Measurements from ENCODE around the gene CAT.

Gene CAT

DNA sequence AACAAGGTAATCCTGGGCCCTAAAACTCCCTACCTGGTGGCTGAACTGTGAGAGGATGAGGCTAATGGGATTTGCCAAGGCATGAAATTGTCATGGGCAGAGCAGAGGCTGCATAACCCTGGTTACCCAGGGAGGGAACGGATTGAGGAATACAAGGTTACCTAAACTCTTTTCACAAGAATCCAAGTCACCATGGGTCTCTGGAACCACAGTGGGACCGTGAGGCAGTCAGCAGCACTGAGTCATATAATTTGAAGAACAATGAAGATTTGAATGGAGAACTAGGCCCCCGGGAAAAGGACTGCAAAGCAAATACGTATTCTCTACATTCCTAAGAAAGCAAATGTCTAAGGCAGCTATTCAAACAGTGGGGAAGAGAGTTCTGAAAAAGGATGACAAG is 19.8 kb downstream of the CAT start:
- 40 to 67% methylated on average over 1 to 2 of the region's 4 CpGs for WGBS, 2 experiments (ENCODE audit: insufficient coverage in 2 of 2)
- Histone ChIP-seq H3K36me3 (ENCODE audit: control insufficient read depth, insufficient read depth, low read length) (no peaks in the 10 kb centered on the region), H3K27ac (ENCODE audit: low read depth, low read length, severe bottlenecking) (no peak overlapping the region), H3K4me3 (ENCODE audit: extremely low read depth, insufficient read depth, low read length, poor library complexity, severe bottlenecking) (no peak overlapping the region), H3K4me1 (ENCODE audit: control insufficient read depth, insufficient read depth, low read length, poor library complexity, severe bottlenecking) (no peaks in the 10 kb centered on the region), H3K9me3 (ENCODE audit: control insufficient read depth, low read length) (no peaks in the 10 kb centered on the region)

DNA sequence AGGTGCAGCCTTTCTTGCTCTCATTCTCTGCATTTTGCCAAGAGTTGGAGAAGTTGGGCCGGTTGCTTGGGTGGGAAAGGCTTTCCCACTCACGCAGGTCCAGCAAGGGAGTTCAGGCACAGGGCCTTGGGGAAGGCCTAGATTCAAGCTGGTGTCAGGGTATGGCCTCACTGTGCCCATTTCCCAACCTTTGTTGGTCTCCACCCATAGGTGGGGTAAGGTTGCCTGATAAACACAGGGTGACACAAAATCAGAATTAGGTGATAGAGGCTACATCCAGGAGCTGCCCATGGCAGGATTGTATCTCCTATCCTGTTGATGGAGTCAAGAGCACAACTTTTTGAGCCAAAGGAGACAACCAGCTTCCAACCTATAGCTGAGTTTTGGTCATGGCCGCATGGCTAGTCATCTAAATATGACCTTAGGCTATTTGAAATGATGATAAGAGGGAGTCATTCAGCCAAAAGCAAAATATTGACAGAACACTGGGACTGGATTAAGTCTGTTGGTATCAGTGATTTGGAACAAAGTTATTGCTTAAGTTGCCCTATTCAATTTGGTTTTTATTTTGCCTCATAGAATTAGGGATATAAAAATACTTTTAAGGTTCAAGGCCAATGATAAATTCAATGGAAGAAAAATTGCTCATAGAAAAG is 20.9 kb downstream of the CAT start:
- H3K9me3 ChIP-seq (ENCODE audit: control insufficient read depth, low read length): no peaks in the 10 kb centered on the region
- WGBS, 2 experiments (ENCODE audit: insufficient coverage in 2 of 2): 88 to 100% methylated on average over 2 to 3 of the region's 3 CpGs
- H3K4me3 ChIP-seq (ENCODE audit: extremely low read depth, insufficient read depth, low read length, poor library complexity, severe bottlenecking): no peak overlapping the region
- H3K36me3 ChIP-seq (ENCODE audit: control insufficient read depth, insufficient read depth, low read length): no peaks in the 10 kb centered on the region
- no peaks in the 10 kb centered on the region for H3K4me1 ChIP-seq (ENCODE audit: control insufficient read depth, insufficient read depth, low read length, poor library complexity, severe bottlenecking)
- no peak overlapping the region for H3K27ac ChIP-seq (ENCODE audit: low read depth, low read length, severe bottlenecking)

- no peaks in the 10 kb centered on the region for H3K9me3 ChIP-seq (ENCODE audit: control insufficient read depth, low read length)
- no peak overlapping the region for H3K4me3 ChIP-seq (ENCODE audit: extremely low read depth, insufficient read depth, low read length, poor library complexity, severe bottlenecking)
- no peaks in the 10 kb centered on the region for H3K36me3 ChIP-seq (ENCODE audit: control insufficient read depth, insufficient read depth, low read length)
- 83% methylated on average over 3 of the region's 4 CpGs; no CpG with 5 or more reads in 1 of the 2 experiments for WGBS, 2 experiments (ENCODE audit: insufficient coverage in 2 of 2)
- H3K4me1 ChIP-seq (ENCODE audit: control insufficient read depth, insufficient read depth, low read length, poor library complexity, severe bottlenecking): no peaks in the 10 kb centered on the region
- no peak overlapping the region for H3K27ac ChIP-seq (ENCODE audit: low read depth, low read length, severe bottlenecking)
These were observed 21.5 kb downstream of the CAT start for GRCh38 chr11:34460278-34460677.

- peaks cover 6% of the 10 kb centered on the region for H3K9me3 ChIP-seq (ENCODE audit: control insufficient read depth, low read length)
- H3K4me3 ChIP-seq (ENCODE audit: extremely low read depth, insufficient read depth, low read length, poor library complexity, severe bottlenecking): no peak overlapping the region
- H3K4me1 ChIP-seq (ENCODE audit: control insufficient read depth, insufficient read depth, low read length, poor library complexity, severe bottlenecking): no peaks in the 10 kb centered on the region
- H3K27ac ChIP-seq (ENCODE audit: low read depth, low read length, severe bottlenecking): no peak overlapping the region
- no peaks in the 10 kb centered on the region for H3K36me3 ChIP-seq (ENCODE audit: control insufficient read depth, insufficient read depth, low read length)
- 85 to 87% methylated on average over 12 to 13 of the region's 14 CpGs for WGBS, 2 experiments (ENCODE audit: insufficient coverage in 2 of 2)
These were observed 22.5 kb downstream of the CAT start for GRCh38 chr11:34461215-34461614.

DNA sequence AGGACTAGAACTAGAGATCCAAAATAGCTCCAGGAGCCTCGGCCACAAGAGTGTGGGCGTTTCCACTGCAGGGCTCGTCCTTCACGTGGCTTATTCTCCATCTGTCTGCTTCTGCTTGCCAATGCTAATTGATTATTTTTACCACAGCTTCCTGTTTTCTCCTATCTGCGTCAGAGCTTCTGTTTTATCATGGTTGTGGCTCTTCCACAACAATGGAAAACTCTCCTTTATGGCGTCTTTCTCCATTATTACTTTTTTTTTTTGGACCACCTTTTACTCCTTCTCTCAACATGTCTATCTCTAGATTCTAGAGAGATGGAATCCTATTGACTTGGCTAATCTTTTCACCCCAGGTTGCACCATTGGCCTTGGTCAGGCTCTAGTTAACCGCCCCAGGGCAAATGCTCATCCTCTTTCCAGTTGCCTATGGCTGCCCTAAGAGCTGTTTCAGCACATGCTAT is 25.9 kb downstream of the CAT start:
- peaks cover 12% of the 10 kb centered on the region for H3K9me3 ChIP-seq (ENCODE audit: control insufficient read depth, low read length)
- 86 to 88% methylated on average over 6 of the region's 7 CpGs for WGBS, 2 experiments (ENCODE audit: insufficient coverage in 2 of 2)
- no peaks in the 10 kb centered on the region for H3K36me3 ChIP-seq (ENCODE audit: control insufficient read depth, insufficient read depth, low read length)
- no peaks in the 10 kb centered on the region for H3K4me1 ChIP-seq (ENCODE audit: control insufficient read depth, insufficient read depth, low read length, poor library complexity, severe bottlenecking)
- no peak overlapping the region for H3K4me3 ChIP-seq (ENCODE audit: extremely low read depth, insufficient read depth, low read length, poor library complexity, severe bottlenecking)
- no peak overlapping the region for H3K27ac ChIP-seq (ENCODE audit: low read depth, low read length, severe bottlenecking)

DNA sequence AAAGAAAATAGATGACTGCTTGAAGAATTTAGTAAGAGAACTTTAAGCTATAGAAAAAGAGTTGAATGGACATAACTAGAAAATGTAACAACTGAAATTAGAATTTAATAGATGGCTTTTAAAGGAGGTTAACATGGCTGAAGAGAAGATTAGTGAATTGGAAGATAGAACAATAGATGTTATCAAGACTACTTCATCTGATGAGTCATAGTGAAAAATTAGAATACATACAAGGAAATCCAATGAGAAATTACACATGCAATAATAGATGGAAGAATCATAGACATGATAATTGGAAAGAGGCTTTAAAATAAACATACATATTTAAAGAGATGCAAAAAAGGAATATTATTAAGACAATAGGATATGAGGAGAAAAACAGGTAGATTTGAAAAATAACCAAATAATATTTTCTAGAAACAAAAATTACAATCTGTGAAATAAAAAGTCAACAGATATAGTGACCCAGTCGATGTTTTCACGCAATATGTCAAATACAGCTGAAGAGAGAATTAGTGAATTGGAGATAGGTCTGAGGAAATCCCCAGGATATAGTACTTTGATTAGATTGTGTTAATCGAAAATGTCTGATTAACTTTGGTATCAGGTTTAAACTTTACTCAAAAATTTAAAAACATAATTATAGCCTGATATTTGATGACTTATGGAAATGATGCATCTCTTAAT is 28.2 kb downstream of the CAT start:
- no peaks in the 10 kb centered on the region for H3K4me1 ChIP-seq (ENCODE audit: control insufficient read depth, insufficient read depth, low read length, poor library complexity, severe bottlenecking)
- H3K27ac ChIP-seq (ENCODE audit: low read depth, low read length, severe bottlenecking): no peak overlapping the region
- H3K36me3 ChIP-seq (ENCODE audit: control insufficient read depth, insufficient read depth, low read length): no peaks in the 10 kb centered on the region
- peaks cover 12% of the 10 kb centered on the region for H3K9me3 ChIP-seq (ENCODE audit: control insufficient read depth, low read length)
- 63 to 75% methylated on average over 2 of the region's 3 CpGs for WGBS, 2 experiments (ENCODE audit: insufficient coverage in 2 of 2)
- H3K4me3 ChIP-seq (ENCODE audit: extremely low read depth, insufficient read depth, low read length, poor library complexity, severe bottlenecking): no peak overlapping the region

DNA sequence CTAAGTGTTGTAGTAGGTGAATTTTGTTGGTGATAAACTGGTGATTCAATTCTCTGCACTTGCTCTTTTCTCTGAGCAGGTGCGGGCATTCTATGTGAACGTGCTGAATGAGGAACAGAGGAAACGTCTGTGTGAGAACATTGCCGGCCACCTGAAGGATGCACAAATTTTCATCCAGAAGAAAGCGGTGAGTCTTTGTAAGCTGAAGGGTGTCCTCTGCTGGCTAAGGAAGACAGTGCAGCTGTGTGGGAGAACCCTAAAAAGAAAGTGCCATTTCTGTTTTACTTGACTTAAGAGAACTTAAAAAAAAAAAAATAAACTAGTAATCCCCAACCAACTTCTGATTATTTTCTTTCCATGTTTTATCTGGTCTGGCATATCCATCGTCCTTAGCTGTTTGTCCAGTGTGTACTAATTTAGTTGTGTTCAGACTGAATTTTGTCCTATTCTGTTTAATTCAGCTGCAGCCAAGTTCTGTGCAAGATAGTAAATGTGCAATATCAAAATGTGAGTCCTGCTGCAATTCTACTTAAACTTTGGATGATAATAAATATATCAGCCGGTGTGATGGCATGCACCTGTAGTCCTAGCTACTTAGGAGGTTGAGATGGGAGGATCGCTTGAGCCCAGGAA is 29.6 kb downstream of the CAT start:
- WGBS, 2 experiments (ENCODE audit: insufficient coverage in 2 of 2): 63 to 86% methylated on average over 4 to 7 of the region's 8 CpGs
- Histone ChIP-seq H3K27ac (ENCODE audit: low read depth, low read length, severe bottlenecking) (no peak overlapping the region), H3K4me1 (ENCODE audit: control insufficient read depth, insufficient read depth, low read length, poor library complexity, severe bottlenecking) (no peaks in the 10 kb centered on the region), H3K9me3 (ENCODE audit: control insufficient read depth, low read length) (peaks cover 12% of the 10 kb centered on the region), H3K36me3 (ENCODE audit: control insufficient read depth, insufficient read depth, low read length) (no peaks in the 10 kb centered on the region), H3K4me3 (ENCODE audit: extremely low read depth, insufficient read depth, low read length, poor library complexity, severe bottlenecking) (no peak overlapping the region)

- Histone ChIP-seq H3K4me1 (ENCODE audit: control insufficient read depth, insufficient read depth, low read length, poor library complexity, severe bottlenecking) (no peaks in the 10 kb centered on the region), H3K36me3 (ENCODE audit: control insufficient read depth, insufficient read depth, low read length) (no peaks in the 10 kb centered on the region), H3K9me3 (ENCODE audit: control insufficient read depth, low read length) (no peaks in the 10 kb centered on the region), H3K4me3 (ENCODE audit: extremely low read depth, insufficient read depth, low read length, poor library complexity, severe bottlenecking) (no peak overlapping the region), H3K27ac (ENCODE audit: low read depth, low read length, severe bottlenecking) (no peak overlapping the region)
- WGBS, 2 experiments (ENCODE audit: insufficient coverage in 2 of 2): 100% methylated on average over 3 of the region's 4 CpGs; no CpG with 5 or more reads in 1 of the 2 experiments
These were observed 35.0 kb downstream of the CAT start for GRCh38 chr11:34473603-34474169.

GRCh38 chr11:34475656-34476055 is 36.9 kb downstream of the CAT start:
- 80 to 83% methylated on average over 1 to 2 of the region's 3 CpGs for WGBS, 2 experiments (ENCODE audit: insufficient coverage in 2 of 2)
- Histone ChIP-seq H3K4me3 (ENCODE audit: extremely low read depth, insufficient read depth, low read length, poor library complexity, severe bottlenecking) (no peak overlapping the region), H3K9me3 (ENCODE audit: control insufficient read depth, low read length) (no peaks in the 10 kb centered on the region), H3K36me3 (ENCODE audit: control insufficient read depth, insufficient read depth, low read length) (no peaks in the 10 kb centered on the region), H3K4me1 (ENCODE audit: control insufficient read depth, insufficient read depth, low read length, poor library complexity, severe bottlenecking) (no peaks in the 10 kb centered on the region), H3K27ac (ENCODE audit: low read depth, low read length, severe bottlenecking) (no peak overlapping the region)

DNA sequence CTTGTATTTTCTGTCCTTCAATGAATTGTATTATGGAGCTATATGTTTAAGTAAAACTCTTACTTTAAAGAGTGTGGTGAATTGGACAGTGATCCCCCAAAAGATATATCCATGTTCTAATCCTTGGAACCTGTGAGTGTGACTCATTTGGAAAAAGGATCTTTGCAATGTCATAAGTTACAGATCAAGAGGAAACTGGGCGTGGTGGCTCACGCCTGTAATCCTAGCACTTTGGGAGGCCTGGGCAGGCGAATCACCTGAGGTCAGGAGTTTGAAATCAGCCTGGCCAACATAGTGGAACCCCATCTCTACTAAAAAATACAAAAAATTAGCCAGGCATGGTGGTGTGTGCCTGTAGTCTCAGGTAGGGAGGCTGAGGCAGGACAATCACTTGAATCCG is 38.1 kb downstream of the CAT start:
- 100% methylated on average over 1 of the region's 4 CpGs; no CpG with 5 or more reads in 1 of the 2 experiments for WGBS, 2 experiments (ENCODE audit: insufficient coverage in 2 of 2)
- Histone ChIP-seq H3K4me1 (ENCODE audit: control insufficient read depth, insufficient read depth, low read length, poor library complexity, severe bottlenecking) (no peaks in the 10 kb centered on the region), H3K36me3 (ENCODE audit: control insufficient read depth, insufficient read depth, low read length) (no peaks in the 10 kb centered on the region), H3K27ac (ENCODE audit: low read depth, low read length, severe bottlenecking) (no peak overlapping the region), H3K4me3 (ENCODE audit: extremely low read depth, insufficient read depth, low read length, poor library complexity, severe bottlenecking) (no peak overlapping the region), H3K9me3 (ENCODE audit: control insufficient read depth, low read length) (no peaks in the 10 kb centered on the region)

All from mesodermal cell (in vitro differentiated cells).